Thyroid gland (tissue), 4 donors: ENCODE measurements around the gene ZNF548. TPM values are rescaled to one million over a fixed set of nuclear protein-coding genes. Genes with fewer than 3 reads are reported as not detected.

Experiments used
- DNase-seq, 2 donors: peaks; one replicate each; pipeline ENCODE4 v3.0.0-alpha.2; 2019
- H3K27ac ChIP-seq, 3 donors: fragments of 200-600 bp; sonication (generic); 1 replicate in 2 of 3; 2 replicates in 1 of 3; pipeline ENCODE4 v1.5.1; 2016 to 2019; ENCODE audit warnings: mild to moderate bottlenecking in 1 of 3, moderate library complexity in 1 of 3
- H3K27me3 ChIP-seq: fragments of 200-600 bp; sonication (generic); one replicate; pipeline ENCODE4 v1.5.1; 2019
- H3K36me3 ChIP-seq, 2 donors: fragments of 200-600 bp; sonication (generic); one replicate each; pipeline ENCODE4 v1.5.1; 2016 to 2019
- H3K4me1 ChIP-seq, 2 donors: fragments of 200-600 bp; sonication (generic); one replicate each; pipeline ENCODE4 v1.5.1; 2017 to 2019
- H3K4me3 ChIP-seq, 3 donors: fragments of 200-600 bp; sonication (generic); replicated peaks in 1 of 3; 1 replicate in 2 of 3; 2 replicates in 1 of 3; pipeline ENCODE4 v1.5.1; 2016; ENCODE audit warnings: mild to moderate bottlenecking in 1 of 3
- H3K9me3 ChIP-seq: fragments of 200-600 bp; sonication (generic); one replicate; pipeline ENCODE4 v1.5.1; 2017
- POLR2A ChIP-seq, 2 donors: fragments of 450-650 bp; IDR thresholded peaks; one replicate each; pipeline ENCODE4 v1.6.1; 2017; ENCODE audit warnings: antibody characterized with exemption in 2 of 2, mild to moderate bottlenecking in 2 of 2, moderate library complexity in 1 of 2
- WGBS, 2 donors: methylation state at CpG; one replicate each; pipeline ENCODE4 v1.1.5; 2017; 5-methylcytosine and 5-hydroxymethylcytosine counted together
- intact Hi-C: fragments of 100-400 bp; cut with DNase I; formaldehyde crosslinking; loops from one replicate; pipeline ENCODE4 v1.15.1; 2023
- total RNA-seq, 4 donors: library from RNA; depleted of rRNA; stranded (reverse); fragments of >200 nt; gene quantifications; one replicate each; pipeline ENCODE4 v1.2.3, GENCODE V29; 2016
- TF ChIP-seq, protein P1 (sequence below), 6 experiments: fragments of 200-600 bp in 3 of 6; fragments of 450-650 bp in 3 of 6; sonication (generic) in 3 of 6; IDR thresholded peaks; one replicate each; pipeline ENCODE4 v1.5.1; 2016 to 2019; ENCODE audit warnings: antibody characterized with exemption in 6 of 6, mild to moderate bottlenecking in 2 of 6, inconsistent platforms in 1 of 6, moderate library complexity in 1 of 6

ZNF548 gene
- total RNA-seq, 4 donors from 2014 or later = 22.3 to 31.0 (median 28.1) TPM

DNA sequence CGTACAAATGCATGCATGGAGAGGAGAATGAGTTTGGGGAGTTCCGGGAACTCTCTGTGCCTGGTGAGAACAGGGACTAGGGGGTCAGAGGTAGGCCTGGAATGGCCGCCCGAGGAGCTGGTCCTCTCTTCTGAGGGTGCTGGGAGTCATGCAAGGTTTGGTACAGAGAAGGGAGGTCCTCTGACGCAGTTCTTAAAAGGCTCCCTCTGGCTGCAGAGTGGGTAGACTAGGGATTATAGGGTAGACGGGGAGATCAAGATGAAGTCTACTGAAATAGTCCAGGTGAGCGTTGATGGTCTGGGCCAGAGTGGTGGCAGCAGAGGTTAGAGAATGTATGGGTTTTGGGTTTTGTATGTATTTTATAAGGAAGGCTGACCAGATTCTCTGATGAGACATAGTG is 37.8 kb upstream of the ZNF548 start:
- no peaks in the 10 kb centered on the region for H3K9me3 ChIP-seq
- 18 to 25% methylated on average over 6 of the region's 7 CpGs for WGBS, 2 donors
- peaks cover 25 to 28% of the 10 kb centered on the region in 2 donors for H3K36me3 ChIP-seq
- DNase-seq = no peak
- peaks cover 7 to 14% of the 10 kb centered on the region in 2 donors for H3K4me1 ChIP-seq
- TF ChIP-seq, protein P1, sequence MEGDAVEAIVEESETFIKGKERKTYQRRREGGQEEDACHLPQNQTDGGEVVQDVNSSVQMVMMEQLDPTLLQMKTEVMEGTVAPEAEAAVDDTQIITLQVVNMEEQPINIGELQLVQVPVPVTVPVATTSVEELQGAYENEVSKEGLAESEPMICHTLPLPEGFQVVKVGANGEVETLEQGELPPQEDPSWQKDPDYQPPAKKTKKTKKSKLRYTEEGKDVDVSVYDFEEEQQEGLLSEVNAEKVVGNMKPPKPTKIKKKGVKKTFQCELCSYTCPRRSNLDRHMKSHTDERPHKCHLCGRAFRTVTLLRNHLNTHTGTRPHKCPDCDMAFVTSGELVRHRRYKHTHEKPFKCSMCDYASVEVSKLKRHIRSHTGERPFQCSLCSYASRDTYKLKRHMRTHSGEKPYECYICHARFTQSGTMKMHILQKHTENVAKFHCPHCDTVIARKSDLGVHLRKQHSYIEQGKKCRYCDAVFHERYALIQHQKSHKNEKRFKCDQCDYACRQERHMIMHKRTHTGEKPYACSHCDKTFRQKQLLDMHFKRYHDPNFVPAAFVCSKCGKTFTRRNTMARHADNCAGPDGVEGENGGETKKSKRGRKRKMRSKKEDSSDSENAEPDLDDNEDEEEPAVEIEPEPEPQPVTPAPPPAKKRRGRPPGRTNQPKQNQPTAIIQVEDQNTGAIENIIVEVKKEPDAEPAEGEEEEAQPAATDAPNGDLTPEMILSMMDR (IDR thresholded peaks at IDR 0.05) = no peak
- no peak for TF ChIP-seq POLR2A (IDR thresholded peaks at IDR 0.05)
- intact Hi-C loops = no loop called here
- H3K27me3 ChIP-seq = no peaks in the 10 kb centered on the region
- peak overlapping the region; percentile 82 to 98 (median 85) for H3K4me3 ChIP-seq
- peak overlapping the region in 1 of 3 donors; percentile 74 for H3K27ac ChIP-seq

DNA sequence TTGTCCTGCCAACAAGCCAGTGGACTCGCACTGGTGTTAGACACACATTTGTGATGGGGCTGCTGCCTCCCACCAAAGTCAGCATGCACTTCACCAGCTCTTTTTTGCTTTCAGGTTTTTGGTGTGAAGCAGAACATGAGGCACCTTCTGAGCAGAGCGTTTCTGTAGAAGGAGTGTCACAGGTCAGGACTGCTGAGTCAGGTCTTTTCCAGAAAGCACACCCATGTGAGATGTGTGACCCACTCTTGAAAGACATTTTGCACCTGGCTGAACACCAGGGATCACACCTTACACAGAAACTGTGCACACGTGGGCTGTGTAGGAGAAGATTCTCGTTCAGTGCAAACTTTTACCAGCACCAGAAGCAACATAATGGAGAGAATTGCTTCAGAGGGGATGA is 33.7 kb upstream of the ZNF548 start:
- Histone ChIP-seq H3K4me3 (no peak overlapping the region), H3K27me3 (no peaks in the 10 kb centered on the region), H3K36me3 (peaks cover 33 to 41% of the 10 kb centered on the region in 2 donors), H3K9me3 (no peaks in the 10 kb centered on the region), H3K27ac (no peak overlapping the region), H3K4me1 (peaks cover 7 to 14% of the 10 kb centered on the region in 2 donors)
- no peak for TF ChIP-seq POLR2A (IDR thresholded peaks at IDR 0.05)
- TF ChIP-seq, protein P1 (IDR thresholded peaks at IDR 0.05) = no peak
- no peak for DNase-seq
- intact Hi-C loops = no loop called here
- 92 to 93% methylated on average over 4 of the region's 4 CpGs for WGBS, 2 donors

DNA sequence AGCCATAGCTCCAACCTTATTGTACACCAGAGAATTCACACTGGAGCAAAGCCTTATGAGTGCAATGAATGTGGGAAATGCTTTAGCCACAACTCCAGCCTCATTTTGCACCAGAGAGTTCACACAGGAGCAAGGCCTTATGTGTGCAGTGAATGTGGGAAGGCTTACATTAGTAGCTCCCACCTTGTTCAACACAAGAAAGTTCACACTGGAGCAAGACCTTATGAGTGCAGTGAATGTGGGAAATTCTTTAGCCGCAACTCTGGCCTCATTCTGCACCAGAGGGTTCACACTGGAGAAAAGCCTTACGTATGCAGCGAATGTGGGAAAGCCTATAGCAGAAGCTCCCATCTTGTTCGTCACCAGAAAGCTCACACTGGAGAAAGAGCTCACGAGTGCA is 32.2 kb upstream of the ZNF548 start:
- no peaks in the 10 kb centered on the region for H3K27me3 ChIP-seq
- WGBS, 2 donors = 97 to 98% methylated on average over 5 of the region's 5 CpGs
- intact Hi-C loops = no loop called here
- H3K4me1 ChIP-seq = peaks cover under 1 to 13% of the 10 kb centered on the region in 2 donors
- no peaks in the 10 kb centered on the region for H3K9me3 ChIP-seq
- DNase-seq = no peak
- no peak overlapping the region for H3K27ac ChIP-seq
- peaks cover 33 to 41% of the 10 kb centered on the region in 2 donors for H3K36me3 ChIP-seq
- no peak overlapping the region for H3K4me3 ChIP-seq
- TF ChIP-seq, protein P1 (IDR thresholded peaks at IDR 0.05) = no peak
- no peak for TF ChIP-seq POLR2A (IDR thresholded peaks at IDR 0.05)

DNA sequence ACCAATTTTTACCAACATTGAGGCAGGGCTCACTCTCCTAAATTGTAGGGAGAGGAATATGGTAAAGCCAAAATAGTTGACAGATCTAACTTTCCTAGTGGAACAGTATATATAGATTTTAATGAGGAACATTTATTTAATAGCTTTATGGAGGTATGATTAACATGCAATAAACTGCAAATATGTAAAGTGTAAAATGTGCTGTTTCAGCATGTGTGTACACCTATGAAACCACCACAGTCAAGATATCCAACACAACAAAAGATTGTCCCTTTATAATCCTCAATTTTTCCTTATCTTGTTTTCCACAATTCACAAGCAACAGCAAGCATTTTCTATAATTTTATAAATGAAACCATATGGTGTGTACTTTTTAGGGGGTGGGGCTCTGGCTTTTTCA is 30.4 kb upstream of the ZNF548 start:
- Histone ChIP-seq H3K4me1 (peaks cover 7 to 9% of the 10 kb centered on the region in 2 donors), H3K36me3 (peaks cover 27 to 41% of the 10 kb centered on the region in 2 donors), H3K4me3 (no peak overlapping the region), H3K9me3 (no peaks in the 10 kb centered on the region), H3K27ac (no peak overlapping the region), H3K27me3 (no peaks in the 10 kb centered on the region)
- intact Hi-C loops = no loop called here
- DNase-seq = no peak
- TF ChIP-seq POLR2A (IDR thresholded peaks at IDR 0.05) = no peak
- TF ChIP-seq, protein P1 (IDR thresholded peaks at IDR 0.05) = no peak

DNA sequence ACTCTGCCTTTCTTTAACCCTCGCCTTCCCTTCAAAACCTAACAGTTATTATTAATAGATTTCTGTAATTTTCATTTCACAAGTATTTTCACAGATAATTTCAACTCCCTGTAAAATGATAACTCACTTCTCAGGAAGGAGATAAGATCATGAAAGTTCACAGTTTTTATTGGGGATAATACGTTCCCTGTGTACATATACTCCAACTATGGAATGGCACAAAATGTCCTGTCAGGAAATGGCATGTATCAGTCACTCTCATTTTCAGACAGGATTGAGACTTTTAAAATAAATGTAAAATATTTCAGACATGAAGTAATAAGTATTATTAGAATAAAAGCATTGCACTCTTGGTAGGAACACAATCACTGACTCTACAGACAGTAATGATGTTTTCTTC is 27.2 kb upstream of the ZNF548 start:
- Histone ChIP-seq H3K27me3 (no peaks in the 10 kb centered on the region), H3K36me3 (peaks cover 0 to 12% of the 10 kb centered on the region in 2 donors), H3K4me1 (peaks cover 12 to 14% of the 10 kb centered on the region in 2 donors), H3K27ac (peak overlapping the region; percentile 71 to 95 (median 90)), H3K9me3 (no peaks in the 10 kb centered on the region), H3K4me3 (peak overlapping the region in 2 of 3 donors; percentile 10 to 85)
- intact Hi-C loops = loop anchor here (10.0 kb wide), 1 partner anchor 78 kb away; the partner anchor contains the start of gene ZNF460
- TF ChIP-seq, protein P1 (IDR thresholded peaks at IDR 0.05) = no peak
- no peak for TF ChIP-seq POLR2A (IDR thresholded peaks at IDR 0.05)
- DNase-seq = no peak
- WGBS, 2 donors = 76 to 81% methylated on average over 2 of the region's 2 CpGs
